HepG2 (cell line): Measurements from ENCODE around the gene DUSP15. TPM values are rescaled to one million over a fixed set of nuclear protein-coding genes. Genes with fewer than 3 reads are reported as not detected.
A peak's percentile ranks its signal among the peaks of the same experiment; 100 is the strongest.

ENCODE experiments used
- ATAC-seq: fragments of 200-7000 bp; cut with Tn5 transposase; 3 replicates; pipeline ENCODE4 v1.9.1; 2020; ENCODE audit warnings: mild to moderate bottlenecking, moderate library complexity
- BruUV-seq: library from RNA; stranded (reverse); fragments of 400-500 nt; replicated peaks from 2 replicates; lab custom pipeline; 2021; lab: Mats Ljungman, UMichigan
- CTCF ChIA-PET: fragments of 300-600 bp; formaldehyde crosslinking; extraction: SDS; loops from one replicate; lab custom pipeline; 2021; ENCODE audit warnings: low total read pairs, inconsistent platforms, low intra/inter-chr PET ratio; lab: Yijun Ruan, JAX
- POLR2A ChIA-PET: fragments of 350-600 bp; sonication (Branson Sonifier 250); formaldehyde crosslinking; loops from one replicate; lab custom pipeline; 2020; ENCODE audit warnings: antibody characterized with exemption, inconsistent platforms; lab: Yijun Ruan, JAX
- DNase-seq: peaks from one replicate; pipeline ENCODE4 v3.0.0-alpha.2; 2015; ENCODE audit warnings: low spot score
- FAIRE-seq: peaks from 3 replicates; lab custom pipeline; 2011; peaks lifted over from hg19 to GRCh38; lab: Jason Lieb, UNC
- H2AFZ ChIP-seq: one replicate; pipeline ENCODE4 v1.6.1; 2011; ENCODE audit warnings: low read length, inconsistent platforms
- H3K27ac ChIP-seq: fragments of 300-600 bp; 3 replicates; pipeline ENCODE4 v1.8.0; 2011; ENCODE audit warnings: mixed run types, mild to moderate bottlenecking, mixed read lengths, low read length, inconsistent platforms; ENCODE audit not compliant: insufficient read depth; ENCODE audit errors: extremely low read length
- H3K27me3 ChIP-seq, 2 experiments: fragments of 200-600 bp in 1 of 2; 2 replicates in 1 of 2; 3 replicates in 1 of 2; pipeline versions ENCODE4 v1.6.0 to v1.8.0; 2011; ENCODE audit warnings: low read length in 2 of 2, mild to moderate bottlenecking in 2 of 2, moderate library complexity in 2 of 2, inconsistent platforms in 1 of 2; ENCODE audit not compliant: insufficient read depth in 2 of 2, control insufficient read depth in 1 of 2
- H3K36me3 ChIP-seq, 2 experiments: fragments of 200-600 bp in 1 of 2; replicated peaks in 1 of 2; 2 replicates in 1 of 2; 3 replicates in 1 of 2; pipeline versions ENCODE4 v1.5.1 to v1.8.0; 2011; ENCODE audit warnings: low read length in 2 of 2, inconsistent platforms in 1 of 2; ENCODE audit not compliant: insufficient read depth in 2 of 2, control insufficient read depth in 1 of 2
- H3K4me1 ChIP-seq: 2 replicates; pipeline ENCODE4 v1.5.1; 2012; ENCODE audit warnings: low read length, inconsistent platforms; ENCODE audit not compliant: insufficient read depth
- H3K4me2 ChIP-seq: 2 replicates; pipeline ENCODE4 v1.6.0; 2011; ENCODE audit warnings: low read depth, low read length, inconsistent platforms
- H3K4me3 ChIP-seq, 3 experiments: fragments of 200-600 bp in 1 of 3; sonication (generic), shearing (Covaris generic) in 1 of 3; replicated peaks in 1 of 3; 2 replicates each; pipeline ENCODE4 v1.5.1; 2011 to 2016; ENCODE audit warnings: low read length in 3 of 3, inconsistent platforms in 2 of 3, low read depth in 2 of 3, mild to moderate bottlenecking in 2 of 3, control low read depth in 1 of 3, mixed read lengths in 1 of 3; ENCODE audit not compliant: insufficient read depth in 1 of 3
- H3K79me2 ChIP-seq: one replicate; pipeline ENCODE4 v1.6.1; 2011; ENCODE audit warnings: low read length, inconsistent platforms; ENCODE audit not compliant: insufficient read depth
- H3K9ac ChIP-seq: 2 replicates; pipeline ENCODE4 v1.6.0; 2011; ENCODE audit warnings: mild to moderate bottlenecking, low read depth, low read length, inconsistent platforms; ENCODE audit not compliant: insufficient read depth
- H3K9me3 ChIP-seq: 2 replicates; pipeline ENCODE4 v1.5.1; 2012; ENCODE audit warnings: mild to moderate bottlenecking, low read length
- H4K20me1 ChIP-seq: 2 replicates; pipeline ENCODE4 v1.6.0; 2011; ENCODE audit warnings: inconsistent platforms, mild to moderate bottlenecking, low read length, moderate library complexity; ENCODE audit not compliant: insufficient read depth
- DNMT3B ChIP-seq: conservative IDR thresholded peaks from 2 replicates; pipeline ENCODE4 v1.6.1; 2016; ENCODE audit warnings: missing biosample characterization, control low read depth
- FLYWCH1 ChIP-seq: sonication (generic); formaldehyde crosslinking; IDR thresholded peaks from 2 replicates; pipeline ENCODE4 v1.8.1; 2023; ENCODE audit warnings: mild to moderate bottlenecking, missing genetic modification reagents
- FOXC1 ChIP-seq: sonication (generic); formaldehyde crosslinking; IDR thresholded peaks from 2 replicates; pipeline ENCODE4 v1.8.0; 2022; ENCODE audit warnings: mild to moderate bottlenecking, missing genetic modification reagents, borderline replicate concordance
- GFI1 ChIP-seq: sonication (generic); formaldehyde crosslinking; IDR thresholded peaks from 2 replicates; pipeline ENCODE4 v1.5.0; 2020; ENCODE audit warnings: missing genetic modification reagents, mild to moderate bottlenecking, borderline replicate concordance
- JARID2 ChIP-seq: sonication (generic); formaldehyde crosslinking; IDR thresholded peaks from 2 replicates; pipeline ENCODE4 v1.8.1; 2023; ENCODE audit warnings: missing genetic modification reagents, inconsistent platforms; ENCODE audit not compliant: insufficient replicate concordance
- MXD1 ChIP-seq: sonication (generic); formaldehyde crosslinking; IDR thresholded peaks from 2 replicates; pipeline ENCODE4 v1.4.0; 2020; ENCODE audit warnings: mild to moderate bottlenecking, missing genetic modification reagents
- MXI1 ChIP-seq: IDR thresholded peaks from 3 replicates; pipeline ENCODE4 v1.6.1; 2012; ENCODE audit warnings: low read depth, low read length, inconsistent platforms, borderline replicate concordance
- PCBP2 ChIP-seq: fragments of 200-400 bp; formaldehyde crosslinking; optimal IDR thresholded peaks from 2 replicates; pipeline ENCODE3; 2018; ENCODE audit warnings: low read length, low read depth; ENCODE audit not compliant: poor library complexity, severe bottlenecking
- POLR2AphosphoS5 ChIP-seq: IDR thresholded peaks from 2 replicates; pipeline ENCODE4 v1.6.1; 2012; ENCODE audit warnings: low read depth, low read length
- SOX13 ChIP-seq, 3 experiments: fragments of 450-650 bp in 1 of 3; sonication (generic) in 1 of 3; formaldehyde crosslinking in 1 of 3; IDR thresholded peaks in 2 of 3; conservative IDR thresholded peaks in 1 of 3; 2 replicates each; pipeline versions ENCODE4 v1.5.0 to v1.6.1; 2016 to 2020; ENCODE audit warnings: antibody characterized with exemption in 1 of 3, mild to moderate bottlenecking in 1 of 3, missing compliant biosample characterization in 1 of 3, missing genetic modification reagents in 1 of 3, moderate library complexity in 1 of 3
- ZBTB7A ChIP-seq: sonication (generic); formaldehyde crosslinking; IDR thresholded peaks from 2 replicates; pipeline ENCODE4 v1.8.0; 2022; ENCODE audit warnings: mild to moderate bottlenecking, missing genetic modification reagents
- ZNF24 ChIP-seq: fragments of 450-650 bp; IDR thresholded peaks from 2 replicates; pipeline ENCODE4 v1.6.1; 2017; ENCODE audit warnings: antibody characterized with exemption, mild to moderate bottlenecking
- ZNF501 ChIP-seq: sonication (generic); formaldehyde crosslinking; IDR thresholded peaks from 2 replicates; pipeline ENCODE4 v1.5.1; 2020; ENCODE audit warnings: mild to moderate bottlenecking, moderate library complexity, missing genetic modification reagents
- ZNF547 ChIP-seq: sonication (generic); formaldehyde crosslinking; IDR thresholded peaks from 2 replicates; pipeline ENCODE4 v1.5.1; 2020; ENCODE audit warnings: mild to moderate bottlenecking, missing genetic modification reagents
- WGBS: methylation state at CpG from one replicate; pipeline ENCODE4 v1.1.6; 2017; ENCODE audit warnings: low lambda C conversion rate; 5-methylcytosine and 5-hydroxymethylcytosine counted together
- in situ Hi-C: cut with HindIII; loops from 2 replicates; pipeline ENCODE4 v1.10.0; 2017; ENCODE audit warnings: low pct_unique_long_range_greater_than_20kb; ENCODE audit not compliant: extremely low pct_ligation_motif_present
- intact Hi-C: fragments of 100-400 bp; cut with micrococcal nuclease; formaldehyde crosslinking; loops from one replicate; pipeline ENCODE4 v1.10.0; 2022; ENCODE audit not compliant: unreplicated experiment
- polyA plus RNA-seq, 8 experiments: library from polyadenylated mRNA; depleted of rRNA in 3 of 8; stranded (reverse) in 7 of 8; unstranded in 1 of 8; fragments of >200 nt; fragmentation: Illumina TruSeq in 4 of 8; extraction: Trizol in 4 of 8; gene quantifications; 2 replicates each; pipeline versions ENCODE4 v1.2.1 to v1.2.3, GENCODE V29; 2011 to 2016; ENCODE audit warnings: low read depth in 4 of 8, missing spikeins in 1 of 8, mixed read lengths in 1 of 8; ENCODE audit not compliant: insufficient read depth in 1 of 8
- total RNA-seq, 5 experiments: library from RNA; depleted of rRNA; stranded (reverse); fragments of >200 nt; fragmentation: Illumina TruSeq; extraction: Trizol; gene quantifications; 2 replicates each; pipeline ENCODE4 v1.2.3, GENCODE V29; 2016; ENCODE audit warnings: low read depth in 1 of 5
- TF ChIP-seq, protein P1 (sequence below): sonication (generic); formaldehyde crosslinking; IDR thresholded peaks from 2 replicates; pipeline ENCODE4 v1.4.0; 2020; ENCODE audit warnings: missing genetic modification reagents, borderline replicate concordance
- TF ChIP-seq, protein P2 (sequence below): sonication (generic); formaldehyde crosslinking; IDR thresholded peaks from 2 replicates; pipeline ENCODE4 v1.4.0; 2020; ENCODE audit warnings: missing genetic modification reagents
- TF ChIP-seq, protein P3 (sequence below): sonication (generic); formaldehyde crosslinking; IDR thresholded peaks from 2 replicates; pipeline ENCODE4 v1.4.0; 2020; ENCODE audit warnings: mild to moderate bottlenecking, low read depth, missing genetic modification reagents

The DUSP15 gene
- total and polyA plus RNA-seq, 2 of the 13 experiments (the other 11 are each of a cell fraction or from before 2014, with no cell fraction given), result 0.17 to 0.93 TPM

GRCh38 chr20:31822421-31823330 is 47.7 kb downstream of the DUSP15 start:
- H3K36me3 ChIP-seq, result no peaks in the 10 kb centered on the region
- intact Hi-C loops, result loop anchor here (1.0 to 10.0 kb wide), 5 partner anchors 11 to 270 kb away; partner anchors contain the start of gene PDRG1
- no peaks in the 10 kb centered on the region for H4K20me1 ChIP-seq
- 6% methylated on average over 26 of the region's 29 CpGs for WGBS
- peak overlapping the region; percentile 48 for H3K4me2 ChIP-seq
- CTCF ChIA-PET, result interaction anchor here (1.4 to 4.8 kb wide), 6 partner anchors 11 to 269 kb away, joined by 7 to 70 read pairs (median 9); partner anchors contain the start of genes FOXS1 and PDRG1
- peak; percentile 67 for FAIRE-seq
- H3K9me3 ChIP-seq, result no peaks in the 10 kb centered on the region
- BruUV-seq, result no TSS peak
- no peak overlapping the region for H3K9ac ChIP-seq
- peak; percentile 87 for ATAC-seq
- in situ Hi-C loops, result loop anchor here (5.0 to 10.0 kb wide), 2 partner anchors 210 to 272 kb away; no protein-coding TSS in a partner anchor
- no peaks in the 10 kb centered on the region for H3K79me2 ChIP-seq
- H3K27me3 ChIP-seq, result peaks cover 12 to 62% of the 10 kb centered on the region in 2 experiments
- H3K27ac ChIP-seq, result no peak overlapping the region
- DNase-seq, result peak; percentile 49
- H3K4me1 ChIP-seq, result 0 out of 2 replicates have a peak, but pooled peaks cover 7% of the 10 kb centered on the region
- H2AFZ ChIP-seq, result no peak overlapping the region
- POLR2A ChIA-PET, result interaction anchor here (0.9 kb wide), 1 partner anchor 129 kb away, joined by 4 read pairs; the partner anchor contains the start of gene PDRG1
- peak overlapping the region in 1 of 3 experiments; percentile 37; a peak in 1 of 6 replicates for H3K4me3 ChIP-seq
- TF ChIP-seq, protein P1, sequence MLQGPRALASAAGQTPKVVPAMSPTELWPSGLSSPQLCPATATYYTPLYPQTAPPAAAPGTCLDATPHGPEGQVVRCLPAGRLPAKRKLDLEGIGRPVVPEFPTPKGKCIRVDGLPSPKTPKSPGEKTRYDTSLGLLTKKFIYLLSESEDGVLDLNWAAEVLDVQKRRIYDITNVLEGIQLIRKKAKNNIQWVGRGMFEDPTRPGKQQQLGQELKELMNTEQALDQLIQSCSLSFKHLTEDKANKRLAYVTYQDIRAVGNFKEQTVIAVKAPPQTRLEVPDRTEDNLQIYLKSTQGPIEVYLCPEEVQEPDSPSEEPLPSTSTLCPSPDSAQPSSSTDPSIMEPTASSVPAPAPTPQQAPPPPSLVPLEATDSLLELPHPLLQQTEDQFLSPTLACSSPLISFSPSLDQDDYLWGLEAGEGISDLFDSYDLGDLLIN (CRISPR knock-in tag), result no peak
- TF ChIP-seq FOXC1 (CRISPR knock-in tag) (peak; percentile 58; the same call in 1 of the 2 replicates), DNMT3B (CRISPR knock-in tag) (peak; percentile 25; the same call in 1 of the 2 replicates), GFI1 (CRISPR knock-in tag) (no peak), SOX13 (IDR thresholded peaks at IDR 0.05) (no peak), SOX13 (CRISPR knock-in tag; conservative IDR thresholded peaks at IDR 0.05 in 1 of 2, IDR thresholded peaks at IDR 0.05 in 1 of 2) (no peak), POLR2AphosphoS5 (no peak), ZNF547 (CRISPR knock-in tag) (0 out of 2 replicates have a peak, but pooled peaks have one; percentile 60), ZNF24 (no peak), JARID2 (CRISPR knock-in tag) (no peak), ZNF501 (CRISPR knock-in tag) (0 out of 2 replicates have a peak, but pooled peaks have one; percentile 14), FLYWCH1 (no peak), PCBP2 (no peak), ZBTB7A (CRISPR knock-in tag) (no peak; the same call in 1 of the 2 replicates), MXD1 (CRISPR knock-in tag) (0 out of 2 replicates have a peak, but pooled peaks have one; percentile 21), MXI1 (no peak)
- TF ChIP-seq, protein P2, sequence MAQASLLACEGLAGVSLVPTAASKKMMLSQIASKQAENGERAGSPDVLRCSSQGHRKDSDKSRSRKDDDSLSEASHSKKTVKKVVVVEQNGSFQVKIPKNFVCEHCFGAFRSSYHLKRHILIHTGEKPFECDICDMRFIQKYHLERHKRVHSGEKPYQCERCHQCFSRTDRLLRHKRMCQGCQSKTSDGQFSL (CRISPR knock-in tag), result no peak
- TF ChIP-seq, protein P3, sequence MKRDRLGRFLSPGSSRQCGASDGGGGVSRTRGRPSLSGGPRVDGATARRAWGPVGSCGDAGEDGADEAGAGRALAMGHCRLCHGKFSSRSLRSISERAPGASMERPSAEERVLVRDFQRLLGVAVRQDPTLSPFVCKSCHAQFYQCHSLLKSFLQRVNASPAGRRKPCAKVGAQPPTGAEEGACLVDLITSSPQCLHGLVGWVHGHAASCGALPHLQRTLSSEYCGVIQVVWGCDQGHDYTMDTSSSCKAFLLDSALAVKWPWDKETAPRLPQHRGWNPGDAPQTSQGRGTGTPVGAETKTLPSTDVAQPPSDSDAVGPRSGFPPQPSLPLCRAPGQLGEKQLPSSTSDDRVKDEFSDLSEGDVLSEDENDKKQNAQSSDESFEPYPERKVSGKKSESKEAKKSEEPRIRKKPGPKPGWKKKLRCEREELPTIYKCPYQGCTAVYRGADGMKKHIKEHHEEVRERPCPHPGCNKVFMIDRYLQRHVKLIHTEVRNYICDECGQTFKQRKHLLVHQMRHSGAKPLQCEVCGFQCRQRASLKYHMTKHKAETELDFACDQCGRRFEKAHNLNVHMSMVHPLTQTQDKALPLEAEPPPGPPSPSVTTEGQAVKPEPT (CRISPR knock-in tag), result no peak
